ENCODE data around the gene MED13L. TPM values are rescaled to one million over a fixed set of nuclear protein-coding genes. Genes with fewer than 3 reads are reported as not detected.

The MED13L gene
- total RNA-seq, 2 donors from 2014 or later: 55.0 to 64.1 TPM

- no peak overlapping the region for H3K4me3 ChIP-seq
- TF ChIP-seq, protein P1, sequence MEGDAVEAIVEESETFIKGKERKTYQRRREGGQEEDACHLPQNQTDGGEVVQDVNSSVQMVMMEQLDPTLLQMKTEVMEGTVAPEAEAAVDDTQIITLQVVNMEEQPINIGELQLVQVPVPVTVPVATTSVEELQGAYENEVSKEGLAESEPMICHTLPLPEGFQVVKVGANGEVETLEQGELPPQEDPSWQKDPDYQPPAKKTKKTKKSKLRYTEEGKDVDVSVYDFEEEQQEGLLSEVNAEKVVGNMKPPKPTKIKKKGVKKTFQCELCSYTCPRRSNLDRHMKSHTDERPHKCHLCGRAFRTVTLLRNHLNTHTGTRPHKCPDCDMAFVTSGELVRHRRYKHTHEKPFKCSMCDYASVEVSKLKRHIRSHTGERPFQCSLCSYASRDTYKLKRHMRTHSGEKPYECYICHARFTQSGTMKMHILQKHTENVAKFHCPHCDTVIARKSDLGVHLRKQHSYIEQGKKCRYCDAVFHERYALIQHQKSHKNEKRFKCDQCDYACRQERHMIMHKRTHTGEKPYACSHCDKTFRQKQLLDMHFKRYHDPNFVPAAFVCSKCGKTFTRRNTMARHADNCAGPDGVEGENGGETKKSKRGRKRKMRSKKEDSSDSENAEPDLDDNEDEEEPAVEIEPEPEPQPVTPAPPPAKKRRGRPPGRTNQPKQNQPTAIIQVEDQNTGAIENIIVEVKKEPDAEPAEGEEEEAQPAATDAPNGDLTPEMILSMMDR (IDR thresholded peaks at IDR 0.05): no peak
- H3K4me1 ChIP-seq: no peaks in the 10 kb centered on the region
- no peaks in the 10 kb centered on the region for H3K27me3 ChIP-seq
- peaks cover 88% of the 10 kb centered on the region for H3K36me3 ChIP-seq
- H3K9me3 ChIP-seq: no peaks in the 10 kb centered on the region
- DNase-seq (ENCODE audit: low spot score): no peak
- H3K27ac ChIP-seq: no peak overlapping the region
Observed at GRCh38 chr12:115964626-115965025, 312.9 kb downstream of the MED13L start.

- Histone ChIP-seq H3K27ac (no peak overlapping the region), H3K27me3 (no peaks in the 10 kb centered on the region), H3K9me3 (no peaks in the 10 kb centered on the region), H3K4me1 (no peaks in the 10 kb centered on the region), H3K36me3 (peaks cover 83% of the 10 kb centered on the region), H3K4me3 (no peak overlapping the region)
- TF ChIP-seq, protein P1 (IDR thresholded peaks at IDR 0.05): no peak
- DNase-seq (ENCODE audit: low spot score): no peak
Observed at GRCh38 chr12:115964214-115964613, 313.3 kb downstream of the MED13L start.

DNA sequence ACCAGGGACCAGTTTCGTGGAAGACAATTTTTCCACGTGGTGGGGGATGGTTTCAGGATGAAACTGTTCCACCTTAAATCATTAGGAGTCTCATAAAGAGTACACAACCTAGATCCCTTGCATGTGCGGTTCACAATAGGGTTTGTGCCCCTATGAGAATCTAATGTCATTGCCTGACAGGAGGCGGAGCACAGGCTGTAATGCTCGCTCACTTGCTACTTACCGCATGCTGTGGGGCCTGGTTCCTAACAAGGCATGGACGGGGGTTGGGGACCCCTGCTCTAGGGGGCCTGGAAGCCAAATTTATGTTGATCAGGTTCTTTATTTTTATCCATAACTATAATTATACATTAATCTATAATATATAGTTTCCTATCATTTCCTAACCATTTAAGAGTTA, 315.3 kb downstream of the MED13L start:
- peaks cover 72% of the 10 kb centered on the region for H3K36me3 ChIP-seq
- H3K9me3 ChIP-seq: no peaks in the 10 kb centered on the region
- DNase-seq (ENCODE audit: low spot score): no peak
- H3K4me3 ChIP-seq: no peak overlapping the region
- H3K27me3 ChIP-seq: no peaks in the 10 kb centered on the region
- H3K4me1 ChIP-seq: no peaks in the 10 kb centered on the region
- no peak overlapping the region for H3K27ac ChIP-seq
- TF ChIP-seq, protein P1 (IDR thresholded peaks at IDR 0.05): no peak

GRCh38 chr12:115960868-115961802, 316.4 kb downstream of the MED13L start:
- no peak for DNase-seq (ENCODE audit: low spot score)
- Histone ChIP-seq H3K27me3 (no peaks in the 10 kb centered on the region), H3K4me1 (no peaks in the 10 kb centered on the region), H3K9me3 (no peaks in the 10 kb centered on the region), H3K36me3 (peaks cover 65% of the 10 kb centered on the region), H3K27ac (no peak overlapping the region), H3K4me3 (no peak overlapping the region)
- TF ChIP-seq, protein P1 (IDR thresholded peaks at IDR 0.05): no peak

GRCh38 chr12:115957686-115958290, 319.7 kb downstream of the MED13L start:
- H3K9me3 ChIP-seq: no peaks in the 10 kb centered on the region
- H3K27me3 ChIP-seq: no peaks in the 10 kb centered on the region
- no peak for DNase-seq (ENCODE audit: low spot score)
- H3K36me3 ChIP-seq: peaks cover 36% of the 10 kb centered on the region
- H3K4me1 ChIP-seq: no peaks in the 10 kb centered on the region
- TF ChIP-seq, protein P1 (IDR thresholded peaks at IDR 0.05): no peak
- no peak overlapping the region for H3K27ac ChIP-seq
- H3K4me3 ChIP-seq: no peak overlapping the region

Data from right atrium auricular region (tissue), 2 donors.